H9 (cell line): ENCODE data around the gene GK2. TPM values are rescaled to one million over a fixed set of nuclear protein-coding genes. Genes with fewer than 3 reads are reported as not detected.

ENCODE experiments used
- DNase-seq: peaks from one replicate; pipeline ENCODE4 v3.0.0-alpha.2; 2017
- H2AFZ ChIP-seq: one replicate; pipeline ENCODE4 v1.6.1; 2013; ENCODE audit warnings: mild to moderate bottlenecking, low read length, control low read depth, moderate library complexity
- H2AK5ac ChIP-seq: 2 replicates; pipeline ENCODE4 v1.6.1; 2013; ENCODE audit warnings: low read length, control low read depth, mixed read lengths; ENCODE audit not compliant: insufficient read length
- H2BK120ac ChIP-seq: one replicate; pipeline ENCODE4 v1.6.1; 2013; ENCODE audit warnings: low read depth, mild to moderate bottlenecking, low read length, control low read depth, inconsistent platforms; ENCODE audit not compliant: poor library complexity, severe bottlenecking
- H2BK12ac ChIP-seq: 2 replicates; pipeline ENCODE4 v1.6.1; 2013; ENCODE audit warnings: low read length, control low read depth, mixed read lengths, low read depth; ENCODE audit not compliant: insufficient read length
- H2BK15ac ChIP-seq: 2 replicates; pipeline ENCODE4 v1.6.1; 2013; ENCODE audit warnings: low read depth, low read length, control low read depth
- H2BK20ac ChIP-seq: one replicate; pipeline ENCODE4 v1.6.1; 2013; ENCODE audit warnings: low read depth, mild to moderate bottlenecking, low read length, control low read depth, inconsistent platforms; ENCODE audit not compliant: poor library complexity, severe bottlenecking
- H2BK5ac ChIP-seq: 2 replicates; pipeline ENCODE4 v1.6.1; 2013; ENCODE audit warnings: low read length, control low read depth, mixed read lengths; ENCODE audit not compliant: insufficient read length
- H3K14ac ChIP-seq: 2 replicates; pipeline ENCODE4 v1.6.1; 2013; ENCODE audit warnings: low read length, control low read depth; ENCODE audit not compliant: insufficient read depth
- H3K18ac ChIP-seq: 2 replicates; pipeline ENCODE4 v1.6.1; 2013; ENCODE audit warnings: low read depth, mild to moderate bottlenecking, mixed read lengths, low read length, control low read depth; ENCODE audit not compliant: insufficient read length
- H3K23ac ChIP-seq: 2 replicates; pipeline ENCODE4 v1.6.1; 2013; ENCODE audit warnings: low read length, control low read depth, mixed read lengths, low read depth; ENCODE audit not compliant: insufficient read length
- H3K23me2 ChIP-seq: 2 replicates; pipeline ENCODE4 v1.6.1; 2013; ENCODE audit warnings: low read depth, mild to moderate bottlenecking, mixed read lengths, low read length, control low read depth; ENCODE audit not compliant: insufficient read length, poor library complexity, severe bottlenecking
- H3K27ac ChIP-seq: 2 replicates; pipeline ENCODE4 v1.5.1; 2013; ENCODE audit warnings: low read length, control low read depth, mixed read lengths, low read depth; ENCODE audit not compliant: insufficient read length
- H3K27me3 ChIP-seq: 2 replicates; pipeline ENCODE4 v1.6.1; 2013; ENCODE audit warnings: low read length, control low read depth, inconsistent platforms; ENCODE audit not compliant: insufficient read depth
- H3K4ac ChIP-seq: 2 replicates; pipeline ENCODE4 v1.6.1; 2013; ENCODE audit warnings: low read depth, mild to moderate bottlenecking, control low read depth, inconsistent platforms, low read length, moderate library complexity
- H3K4me1 ChIP-seq: 2 replicates; pipeline ENCODE4 v1.6.1; 2013; ENCODE audit warnings: low read length, control low read depth, inconsistent platforms; ENCODE audit not compliant: insufficient read depth
- H3K4me2 ChIP-seq: 2 replicates; pipeline ENCODE4 v1.6.1; 2013; ENCODE audit warnings: low read length, control low read depth, mixed read lengths; ENCODE audit not compliant: insufficient read length, insufficient read depth
- H3K56ac ChIP-seq: 2 replicates; pipeline ENCODE4 v1.6.1; 2013; ENCODE audit warnings: low read depth, mild to moderate bottlenecking, mixed read lengths, low read length, control low read depth; ENCODE audit not compliant: insufficient read length
- H3K79me1 ChIP-seq: 2 replicates; pipeline ENCODE4 v1.6.1; 2013; ENCODE audit warnings: low read depth, mild to moderate bottlenecking, moderate library complexity, low read length, control low read depth, inconsistent platforms; ENCODE audit not compliant: insufficient read depth, poor library complexity, severe bottlenecking
- H3K79me2 ChIP-seq: 2 replicates; pipeline ENCODE4 v1.6.1; 2013; ENCODE audit warnings: low read length, control low read depth, inconsistent platforms; ENCODE audit not compliant: insufficient read depth
- H3K9ac ChIP-seq: 2 replicates; pipeline ENCODE4 v1.6.1; 2013; ENCODE audit warnings: low read length, control low read depth, mixed read lengths; ENCODE audit not compliant: insufficient read length; ENCODE audit errors: extremely low read depth
- H3K9me3 ChIP-seq: one replicate; pipeline ENCODE4 v1.6.1; 2013; ENCODE audit warnings: low read depth, low read length, inconsistent platforms; ENCODE audit not compliant: control insufficient read depth
- H3T11ph ChIP-seq: one replicate; pipeline ENCODE4 v1.6.1; 2013; ENCODE audit warnings: mild to moderate bottlenecking, low read length, control low read depth, inconsistent platforms
- H4K20me1 ChIP-seq: one replicate; pipeline ENCODE4 v1.6.1; 2013; ENCODE audit not compliant: control insufficient read depth, insufficient read length, insufficient read depth
- H4K5ac ChIP-seq: 2 replicates; pipeline ENCODE4 v1.6.1; 2013; ENCODE audit warnings: low read depth, mild to moderate bottlenecking, mixed read lengths, low read length, control low read depth; ENCODE audit not compliant: insufficient read length
- H4K8ac ChIP-seq: replicated peaks from 2 replicates; pipeline ENCODE4 v1.6.1; 2013; ENCODE audit warnings: low read length, control low read depth, mixed read lengths, low read depth; ENCODE audit not compliant: insufficient read length
- H4K91ac ChIP-seq: 2 replicates; pipeline ENCODE4 v1.6.1; 2013; ENCODE audit warnings: low read depth, mild to moderate bottlenecking, moderate library complexity, mixed read lengths, low read length, control low read depth; ENCODE audit not compliant: insufficient read length
- H3K27ac Mint-ChIP-seq, 3 experiments: 2 replicates in 2 of 3; 3 replicates in 1 of 3; pipeline ENCODE4 v1.8.0; 2020 to 2021; ENCODE audit warnings: mixed read lengths in 3 of 3, mild to moderate bottlenecking in 1 of 3, moderate library complexity in 1 of 3
- H3K27me3 Mint-ChIP-seq: 2 replicates; pipeline ENCODE4 v1.8.0; 2021; ENCODE audit warnings: low read depth, mild to moderate bottlenecking, moderate library complexity, mixed read lengths
- H3K36me3 Mint-ChIP-seq, 3 experiments: 2 replicates in 2 of 3; 3 replicates in 1 of 3; pipeline ENCODE4 v1.8.0; 2020 to 2021; ENCODE audit warnings: low read depth in 3 of 3, mixed read lengths in 3 of 3; ENCODE audit not compliant: insufficient read depth in 1 of 3
- H3K4me1 Mint-ChIP-seq, 2 experiments: 2 replicates each; pipeline ENCODE4 v1.8.0; 2020; ENCODE audit warnings: mixed read lengths in 2 of 2
- H3K4me3 Mint-ChIP-seq, 2 experiments: 2 replicates in 1 of 2; 3 replicates in 1 of 2; pipeline ENCODE4 v1.8.0; 2020 to 2021; ENCODE audit warnings: mild to moderate bottlenecking in 2 of 2, mixed read lengths in 2 of 2, moderate library complexity in 1 of 2
- H3K9me3 Mint-ChIP-seq, 2 experiments: 2 replicates in 1 of 2; 3 replicates in 1 of 2; pipeline ENCODE4 v1.8.0; 2020; ENCODE audit warnings: mild to moderate bottlenecking in 2 of 2, mixed read lengths in 2 of 2, moderate library complexity in 1 of 2
- CTCF ChIP-seq: fragments of 200-600 bp; sonication (generic); conservative IDR thresholded peaks from 3 replicates; pipeline ENCODE4 v1.8.0; 2021; ENCODE audit warnings: antibody characterized with exemption, mild to moderate bottlenecking
- WGBS: extraction: QIAGEN DNeasy Blood & Tissue Kit; methylation state at CpG from one replicate; pipeline ENCODE4 v1.1.7; 2013; ENCODE audit warnings: missing lambda C conversion rate, low lambda C conversion rate, mixed read lengths; ENCODE audit not compliant: insufficient read length; ENCODE audit errors: extremely low coverage; 5-methylcytosine and 5-hydroxymethylcytosine counted together
- total RNA-seq: library from RNA; stranded (reverse); gene quantifications from 2 replicates; pipeline ENCODE4 v1.2.1, GENCODE V29; 2021

GK2 gene
- total RNA-seq, 1 experiment from 2014 or later = not detected

GRCh38 chr4:79425586-79425985 is 17.6 kb upstream of the GK2 start:
- H3K4ac ChIP-seq = no peak overlapping the region
- Mint-ChIP-seq H3K4me3 (no peak overlapping the region), H3K4me1 (peaks cover 4% of the 10 kb centered on the region in 2 experiments), H3K9me3 (peaks cover 0 to under 1% of the 10 kb centered on the region in 2 experiments; a peak in 1 of 5 replicates), H3K36me3 (no peaks in the 10 kb centered on the region), H3K27me3 (no peaks in the 10 kb centered on the region; the same call in 1 of the 2 replicates), H3K27ac (no peak overlapping the region)
- no peak overlapping the region for H2BK15ac ChIP-seq
- H3K14ac ChIP-seq = no peak overlapping the region
- H3K4me2 ChIP-seq = no peak overlapping the region
- H3K9me3 ChIP-seq = no peaks in the 10 kb centered on the region
- H4K8ac ChIP-seq = no peak overlapping the region
- H2AK5ac ChIP-seq = no peak overlapping the region
- no peaks in the 10 kb centered on the region for H3K23me2 ChIP-seq
- H2BK12ac ChIP-seq = no peak overlapping the region
- H3K23ac ChIP-seq = no peak overlapping the region
- H3K18ac ChIP-seq = no peak overlapping the region
- H3K79me2 ChIP-seq = no peaks in the 10 kb centered on the region
- H2BK20ac ChIP-seq = no peak overlapping the region
- no peak overlapping the region for H4K5ac ChIP-seq
- no peak overlapping the region for H3T11ph ChIP-seq
- no peak overlapping the region for H3K9ac ChIP-seq
- TF ChIP-seq CTCF = no peak
- no peak overlapping the region for H2AFZ ChIP-seq
- H3K4me1 ChIP-seq = no peaks in the 10 kb centered on the region
- H4K91ac ChIP-seq = no peak overlapping the region
- H3K27ac ChIP-seq = no peak overlapping the region
- no CpG with 5 or more reads among the region's 1 CpG for WGBS
- H2BK120ac ChIP-seq = no peak overlapping the region
- no peaks in the 10 kb centered on the region for H4K20me1 ChIP-seq
- H2BK5ac ChIP-seq = no peak overlapping the region
- no peak for DNase-seq
- H3K79me1 ChIP-seq = no peaks in the 10 kb centered on the region
- no peaks in the 10 kb centered on the region for H3K27me3 ChIP-seq
- H3K56ac ChIP-seq = no peak overlapping the region
